PC-3 (cell line): ENCODE measurements around the gene TSEN15. TPM values are rescaled to one million over a fixed set of nuclear protein-coding genes. Genes with fewer than 3 reads are reported as not detected.

ENCODE experiments used
- ATAC-seq: fragments of 200-7000 bp; cut with Tn5 transposase; 2 replicates; pipeline ENCODE4 v1.9.1; 2020; ENCODE audit warnings: mild to moderate bottlenecking, moderate library complexity
- BruUV-seq: library from RNA; stranded (reverse); fragments of 400-500 nt; replicated peaks from 2 replicates; lab custom pipeline; 2021; lab: Mats Ljungman, UMichigan
- CTCF ChIA-PET: fragments of 300-600 bp; sonication (Branson Sonifier 250); formaldehyde crosslinking; loops from one replicate; lab custom pipeline; 2022; ENCODE audit warnings: antibody characterized with exemption; lab: Charles Lee
- POLR2A ChIA-PET: fragments of 300-600 bp; sonication (Branson Sonifier 250); formaldehyde crosslinking; loops from one replicate; lab custom pipeline; 2022; ENCODE audit warnings: antibody characterized with exemption; ENCODE audit not compliant: unreplicated experiment; lab: Charles Lee
- DNase-seq: peaks from one replicate; pipeline ENCODE4 v3.0.0-alpha.2; 2015
- H2AFZ ChIP-seq: fragments of 300-600 bp; sonication (generic); 2 replicates; pipeline ENCODE4 v1.6.0; 2016; ENCODE audit warnings: antibody characterized with exemption, low read length
- H3F3A ChIP-seq: fragments of 300-600 bp; sonication (generic); one replicate; pipeline ENCODE4 v1.6.0; 2017; ENCODE audit warnings: antibody characterized with exemption, low read length, control low read depth, mild to moderate bottlenecking; ENCODE audit not compliant: unreplicated experiment
- H3K27ac ChIP-seq: fragments of 300-600 bp; sonication (generic); 2 replicates; pipeline ENCODE4 v1.5.1; 2016; ENCODE audit warnings: mild to moderate bottlenecking, low read length
- H3K27me3 ChIP-seq: fragments of 300-600 bp; sonication (generic); 2 replicates; pipeline ENCODE4 v1.6.1; 2016; ENCODE audit warnings: low read length, mixed read lengths
- H3K36me3 ChIP-seq: fragments of 300-600 bp; sonication (generic); 2 replicates; pipeline ENCODE4 v1.6.1; 2016; ENCODE audit warnings: low read depth, mixed run types, low read length, mixed read lengths
- H3K4me1 ChIP-seq: fragments of 300-600 bp; sonication (generic); 2 replicates; pipeline ENCODE4 v1.5.1; 2016; ENCODE audit warnings: low read length; ENCODE audit not compliant: insufficient read depth
- H3K4me2 ChIP-seq: fragments of 300-600 bp; sonication (generic); 2 replicates; pipeline ENCODE4 v1.6.0; 2016; ENCODE audit warnings: low read length
- H3K4me3 ChIP-seq: fragments of 300-600 bp; sonication (generic); 2 replicates; pipeline ENCODE4 v1.5.1; 2016; ENCODE audit warnings: mild to moderate bottlenecking, low read length, mixed read lengths
- H3K79me2 ChIP-seq: fragments of 300-600 bp; sonication (generic); 2 replicates; pipeline ENCODE4 v1.6.1; 2017; ENCODE audit warnings: low read length, mixed read lengths
- H3K9ac ChIP-seq: fragments of 300-600 bp; sonication (generic); 2 replicates; pipeline ENCODE4 v1.6.0; 2016; ENCODE audit warnings: mild to moderate bottlenecking, low read length
- H3K9me2 ChIP-seq: fragments of 300-600 bp; sonication (generic); replicated peaks from 2 replicates; pipeline ENCODE4 v1.6.1; 2016; ENCODE audit warnings: mixed run types, low read length, mixed read lengths
- H3K9me3 ChIP-seq: fragments of 300-600 bp; sonication (generic); 2 replicates; pipeline ENCODE4 v1.6.1; 2016; ENCODE audit warnings: low read length, mixed read lengths
- H4K20me1 ChIP-seq: fragments of 300-600 bp; sonication (generic); 2 replicates; pipeline ENCODE4 v1.6.1; 2016; ENCODE audit warnings: low read length, mixed read lengths
- EZH2 ChIP-seq: fragments of 300-600 bp; sonication (generic); IDR thresholded peaks from one replicate; pipeline ENCODE4 v1.6.1; 2017; ENCODE audit warnings: antibody characterized with exemption, mild to moderate bottlenecking, low read length; ENCODE audit not compliant: unreplicated experiment
- EZH2phosphoT487 ChIP-seq: fragments of 300-600 bp; sonication (generic); IDR thresholded peaks from 2 replicates; pipeline ENCODE4 v1.6.1; 2018; ENCODE audit warnings: mild to moderate bottlenecking, antibody characterized with exemption, low read length, borderline replicate concordance
- intact Hi-C: fragments of 100-400 bp; cut with micrococcal nuclease; formaldehyde crosslinking; loops from 2 replicates; pipeline ENCODE4 v1.9.0; 2023
- total RNA-seq: library from RNA; depleted of rRNA; stranded (reverse); fragments of >200 nt; gene quantifications from 2 replicates; pipeline ENCODE4 v1.2.3, GENCODE V29; 2014
- TF ChIP-seq, protein P1 (sequence below): fragments of 300-600 bp; sonication (generic); conservative IDR thresholded peaks from 2 replicates; pipeline ENCODE4 v1.5.1; 2017; ENCODE audit warnings: antibody characterized with exemption, low read depth, mild to moderate bottlenecking, low read length

The TSEN15 gene
- total RNA-seq, 1 experiment from 2014 or later, result 29.7 TPM

- H3K4me3 ChIP-seq, result no peak overlapping the region
- intact Hi-C loops, result no loop called here
- H3K9me3 ChIP-seq, result no peaks in the 10 kb centered on the region
- H2AFZ ChIP-seq, result no peak overlapping the region
- H3K9ac ChIP-seq, result no peak overlapping the region
- CTCF ChIA-PET, result no interaction called here
- no peaks in the 10 kb centered on the region; the same call in 1 of the 2 replicates for H3K4me1 ChIP-seq
- ATAC-seq, result no peak
- H3K4me2 ChIP-seq, result 0 out of 2 replicates have a peak overlapping the region, but pooled peaks have one; percentile 88
- no peaks in the 10 kb centered on the region for H3K36me3 ChIP-seq
- H3K79me2 ChIP-seq, result no peaks in the 10 kb centered on the region
- no peak for DNase-seq
- no peaks in the 10 kb centered on the region for H4K20me1 ChIP-seq
- H3K27ac ChIP-seq, result no peak overlapping the region
- no peaks in the 10 kb centered on the region for H3K9me2 ChIP-seq
- H3K27me3 ChIP-seq, result no peaks in the 10 kb centered on the region
- POLR2A ChIA-PET, result no interaction called here
- BruUV-seq, result TSS peak; percentile 40
- TF ChIP-seq EZH2 (no peak), EZH2phosphoT487 (no peak)
- TF ChIP-seq, protein P1, sequence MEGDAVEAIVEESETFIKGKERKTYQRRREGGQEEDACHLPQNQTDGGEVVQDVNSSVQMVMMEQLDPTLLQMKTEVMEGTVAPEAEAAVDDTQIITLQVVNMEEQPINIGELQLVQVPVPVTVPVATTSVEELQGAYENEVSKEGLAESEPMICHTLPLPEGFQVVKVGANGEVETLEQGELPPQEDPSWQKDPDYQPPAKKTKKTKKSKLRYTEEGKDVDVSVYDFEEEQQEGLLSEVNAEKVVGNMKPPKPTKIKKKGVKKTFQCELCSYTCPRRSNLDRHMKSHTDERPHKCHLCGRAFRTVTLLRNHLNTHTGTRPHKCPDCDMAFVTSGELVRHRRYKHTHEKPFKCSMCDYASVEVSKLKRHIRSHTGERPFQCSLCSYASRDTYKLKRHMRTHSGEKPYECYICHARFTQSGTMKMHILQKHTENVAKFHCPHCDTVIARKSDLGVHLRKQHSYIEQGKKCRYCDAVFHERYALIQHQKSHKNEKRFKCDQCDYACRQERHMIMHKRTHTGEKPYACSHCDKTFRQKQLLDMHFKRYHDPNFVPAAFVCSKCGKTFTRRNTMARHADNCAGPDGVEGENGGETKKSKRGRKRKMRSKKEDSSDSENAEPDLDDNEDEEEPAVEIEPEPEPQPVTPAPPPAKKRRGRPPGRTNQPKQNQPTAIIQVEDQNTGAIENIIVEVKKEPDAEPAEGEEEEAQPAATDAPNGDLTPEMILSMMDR, result no peak
- H3F3A ChIP-seq, result no peaks in the 10 kb centered on the region
Observed at GRCh38 chr1:184035719-184036516, 15.6 kb upstream of the TSEN15 start.

DNA sequence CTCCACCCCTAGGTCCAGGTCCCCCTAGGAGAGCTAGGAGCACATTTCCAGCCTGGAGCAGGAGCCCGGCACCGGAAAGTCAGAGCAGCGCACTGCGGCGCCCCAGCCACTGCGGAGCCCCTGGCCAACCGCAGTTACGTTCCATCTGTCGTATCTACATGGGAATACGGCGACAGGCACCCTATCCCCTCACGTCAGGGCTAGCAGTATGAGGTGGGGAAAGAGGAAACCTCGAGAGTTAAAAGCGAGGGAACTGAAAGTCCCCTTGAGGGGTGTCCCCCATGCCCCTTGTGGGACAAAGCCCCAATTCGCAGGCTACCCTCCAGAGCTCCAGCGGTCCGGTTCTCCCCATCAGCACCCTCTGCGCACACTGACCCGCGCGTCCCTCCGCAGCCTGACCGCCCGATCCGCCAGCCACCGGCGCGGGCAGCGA, 15.0 kb upstream of the TSEN15 start:
- ChIA-PET CTCF (no interaction called here), POLR2A (no interaction called here)
- BruUV-seq, result no TSS peak
- H3K4me1 ChIP-seq, result no peaks in the 10 kb centered on the region
- H3K27me3 ChIP-seq, result no peaks in the 10 kb centered on the region
- intact Hi-C loops, result no loop called here
- no peaks in the 10 kb centered on the region for H3F3A ChIP-seq
- peak overlapping the region; percentile 88 for H3K4me2 ChIP-seq
- no peaks in the 10 kb centered on the region for H4K20me1 ChIP-seq
- H3K27ac ChIP-seq, result no peak overlapping the region
- H2AFZ ChIP-seq, result peak overlapping the region; percentile 89; the same call in 1 of the 2 replicates
- no peaks in the 10 kb centered on the region for H3K79me2 ChIP-seq
- H3K36me3 ChIP-seq, result no peaks in the 10 kb centered on the region
- peak overlapping the region; percentile 67 for H3K4me3 ChIP-seq
- no peaks in the 10 kb centered on the region for H3K9me2 ChIP-seq
- no peak for ATAC-seq
- TF ChIP-seq, protein P1, result no peak
- no peak for TF ChIP-seq EZH2
- no peak for TF ChIP-seq EZH2phosphoT487
- H3K9me3 ChIP-seq, result no peaks in the 10 kb centered on the region
- no peak for DNase-seq
- H3K9ac ChIP-seq, result no peak overlapping the region

GRCh38 chr1:184037849-184038591, 13.5 kb upstream of the TSEN15 start:
- ChIA-PET POLR2A (no interaction called here), CTCF (no interaction called here)
- Histone ChIP-seq H3K4me3 (peak overlapping the region; percentile 67), H3K4me2 (peak overlapping the region; percentile 88), H3K27ac (no peak overlapping the region), H3F3A (no peaks in the 10 kb centered on the region), H3K27me3 (no peaks in the 10 kb centered on the region), H3K36me3 (no peaks in the 10 kb centered on the region), H3K9me3 (no peaks in the 10 kb centered on the region), H2AFZ (peak overlapping the region; percentile 89; the same call in 1 of the 2 replicates), H3K79me2 (no peaks in the 10 kb centered on the region), H3K4me1 (no peaks in the 10 kb centered on the region), H3K9me2 (no peaks in the 10 kb centered on the region), H4K20me1 (no peaks in the 10 kb centered on the region), H3K9ac (no peak overlapping the region)
- intact Hi-C loops, result no loop called here
- TF ChIP-seq, protein P1, result no peak
- no peak for TF ChIP-seq EZH2phosphoT487
- TF ChIP-seq EZH2, result no peak
- no TSS peak for BruUV-seq
- DNase-seq (no peak), ATAC-seq (no peak)
